Esophagus muscularis mucosa (tissue), 4 donors: ENCODE results near the gene ENG.

Source experiments
- CTCF ChIP-seq, 3 experiments: fragments of 200-600 bp in 2 of 3; fragments of 450-650 bp in 1 of 3; sonication (generic) in 2 of 3; IDR thresholded peaks; one replicate each; pipeline ENCODE4 v1.5.1; 2017 to 2019; ENCODE audit warnings: antibody characterized with exemption in 3 of 3, mild to moderate bottlenecking in 2 of 3, moderate library complexity in 1 of 3
- EP300 ChIP-seq: sonication (generic); formaldehyde crosslinking; IDR thresholded peaks from one replicate; pipeline ENCODE4 v1.6.1; 2017; ENCODE audit warnings: antibody characterized with exemption
- POLR2A ChIP-seq: fragments of 450-650 bp; IDR thresholded peaks from one replicate; pipeline ENCODE4 v1.6.1; 2017; ENCODE audit warnings: antibody characterized with exemption, moderate library complexity, mild to moderate bottlenecking, low read depth
- POLR2AphosphoS5 ChIP-seq, 2 donors: sonication (generic); formaldehyde crosslinking; IDR thresholded peaks; one replicate each; pipeline ENCODE4 v1.6.1; 2017; ENCODE audit warnings: antibody characterized with exemption in 2 of 2

DNA sequence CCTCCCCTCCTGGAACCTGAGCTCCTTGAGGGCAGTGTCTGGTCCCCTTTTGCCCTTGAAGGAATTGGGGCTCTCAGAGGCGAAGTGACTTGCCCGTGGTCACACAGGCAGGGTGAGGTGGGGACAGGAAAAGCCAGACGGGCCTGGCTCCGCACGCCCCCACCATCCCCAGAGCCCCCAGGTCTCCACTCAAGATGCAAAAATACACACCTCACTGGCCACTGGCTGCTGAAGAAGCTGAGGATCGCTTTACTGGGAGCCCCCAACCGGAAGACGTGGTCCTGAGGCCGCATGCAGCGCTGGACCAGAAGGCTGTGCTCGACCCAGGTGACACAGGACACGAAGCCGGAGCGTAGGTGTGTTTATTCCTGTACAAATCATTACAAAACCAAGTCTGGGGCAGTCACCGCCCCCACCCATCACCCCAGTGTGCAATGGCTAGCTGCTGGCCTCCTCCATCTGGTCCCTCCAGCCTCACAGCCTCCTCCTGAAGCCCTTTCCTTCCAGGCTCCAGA, 30.6 kb upstream of the ENG start:
- no peak for TF ChIP-seq EP300
- TF ChIP-seq POLR2A = no peak
- no peak for TF ChIP-seq CTCF (IDR thresholded peaks at IDR 0.05)
- TF ChIP-seq POLR2AphosphoS5 (IDR thresholded peaks at IDR 0.05) = no peak
